Neural progenitor cell (in vitro differentiated cells): Measurements from ENCODE around the gene CFAP410.
A peak's percentile ranks its signal among the peaks of the same experiment; 100 is the strongest.

Experiments used
- EZH2 ChIP-seq: fragments of 200-600 bp; sonication (generic); IDR thresholded peaks from 2 replicates; pipeline ENCODE4 v1.6.1; 2017; ENCODE audit warnings: antibody characterized with exemption, mild to moderate bottlenecking, moderate library complexity
- EZH2phosphoT487 ChIP-seq: fragments of 200-600 bp; sonication (generic); IDR thresholded peaks from 2 replicates; pipeline ENCODE4 v1.6.1; 2017; ENCODE audit warnings: antibody characterized with exemption
- TF ChIP-seq, protein P1 (sequence below): fragments of 200-600 bp; sonication (generic); IDR thresholded peaks from 2 replicates; pipeline ENCODE4 v1.5.1; 2017; ENCODE audit warnings: antibody characterized with exemption, mild to moderate bottlenecking

DNA sequence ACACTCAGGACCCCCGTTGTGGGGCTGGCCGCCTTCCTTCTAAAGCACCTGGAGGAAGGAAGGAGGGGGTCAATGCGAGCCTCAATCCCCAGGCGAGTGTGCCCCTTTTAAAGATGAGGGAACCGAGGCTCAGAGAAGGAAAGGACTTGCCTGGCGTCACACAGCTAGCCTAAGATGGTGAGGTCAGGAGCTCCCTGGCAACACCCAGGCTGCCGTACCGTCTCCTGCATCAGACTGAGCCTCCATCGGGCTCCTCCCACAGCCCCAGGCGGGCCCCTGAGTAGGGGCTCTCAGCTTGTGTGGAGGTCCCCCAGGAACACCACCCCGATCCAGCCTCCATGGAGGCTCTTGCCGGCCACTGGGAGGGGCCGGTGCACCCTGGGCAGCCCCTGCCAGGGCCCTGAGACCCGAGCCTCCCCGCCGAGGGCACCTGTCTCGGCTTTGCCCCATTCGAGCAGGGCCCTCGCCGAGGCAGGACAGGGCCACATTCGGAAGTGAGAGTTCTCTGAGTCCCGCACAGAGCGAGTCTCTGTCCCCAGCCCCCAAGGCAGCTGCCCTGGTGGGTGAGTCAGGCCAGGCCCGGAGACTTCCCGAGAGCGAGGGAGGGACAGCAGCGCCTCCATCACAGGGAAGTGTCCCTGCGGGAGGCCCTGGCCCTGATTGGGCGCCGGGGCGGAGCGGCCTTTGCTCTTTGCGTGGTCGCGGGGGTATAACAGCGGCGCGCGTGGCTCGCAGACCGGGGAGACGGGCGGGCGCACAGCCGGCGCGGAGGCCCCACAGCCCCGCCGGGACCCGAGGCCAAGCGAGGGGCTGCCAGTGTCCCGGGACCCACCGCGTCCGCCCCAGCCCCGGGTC is 53.8 kb downstream of the CFAP410 start, which contains the start of gene AIRE:
- no peak for TF ChIP-seq EZH2phosphoT487
- TF ChIP-seq EZH2 = peak; percentile 54
- TF ChIP-seq, protein P1, sequence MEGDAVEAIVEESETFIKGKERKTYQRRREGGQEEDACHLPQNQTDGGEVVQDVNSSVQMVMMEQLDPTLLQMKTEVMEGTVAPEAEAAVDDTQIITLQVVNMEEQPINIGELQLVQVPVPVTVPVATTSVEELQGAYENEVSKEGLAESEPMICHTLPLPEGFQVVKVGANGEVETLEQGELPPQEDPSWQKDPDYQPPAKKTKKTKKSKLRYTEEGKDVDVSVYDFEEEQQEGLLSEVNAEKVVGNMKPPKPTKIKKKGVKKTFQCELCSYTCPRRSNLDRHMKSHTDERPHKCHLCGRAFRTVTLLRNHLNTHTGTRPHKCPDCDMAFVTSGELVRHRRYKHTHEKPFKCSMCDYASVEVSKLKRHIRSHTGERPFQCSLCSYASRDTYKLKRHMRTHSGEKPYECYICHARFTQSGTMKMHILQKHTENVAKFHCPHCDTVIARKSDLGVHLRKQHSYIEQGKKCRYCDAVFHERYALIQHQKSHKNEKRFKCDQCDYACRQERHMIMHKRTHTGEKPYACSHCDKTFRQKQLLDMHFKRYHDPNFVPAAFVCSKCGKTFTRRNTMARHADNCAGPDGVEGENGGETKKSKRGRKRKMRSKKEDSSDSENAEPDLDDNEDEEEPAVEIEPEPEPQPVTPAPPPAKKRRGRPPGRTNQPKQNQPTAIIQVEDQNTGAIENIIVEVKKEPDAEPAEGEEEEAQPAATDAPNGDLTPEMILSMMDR = no peak
